Peyer's patch (tissue), 4 donors: ENCODE measurements around the gene FGFRL1.

Experiments
- POLR2A ChIP-seq, 2 donors: fragments of 450-650 bp; IDR thresholded peaks; one replicate each; pipeline ENCODE4 v1.5.1; 2017; ENCODE audit warnings: antibody characterized with exemption in 2 of 2, mild to moderate bottlenecking in 2 of 2, moderate library complexity in 2 of 2
- TF ChIP-seq, protein P1 (sequence below), 6 experiments: fragments of 450-650 bp in 4 of 6; fragments of 200-600 bp in 2 of 6; sonication (generic) in 1 of 6; IDR thresholded peaks; one replicate each; pipeline ENCODE4 v1.5.1; 2017 to 2019; ENCODE audit warnings: antibody characterized with exemption in 6 of 6, mild to moderate bottlenecking in 3 of 6, moderate library complexity in 1 of 6

DNA sequence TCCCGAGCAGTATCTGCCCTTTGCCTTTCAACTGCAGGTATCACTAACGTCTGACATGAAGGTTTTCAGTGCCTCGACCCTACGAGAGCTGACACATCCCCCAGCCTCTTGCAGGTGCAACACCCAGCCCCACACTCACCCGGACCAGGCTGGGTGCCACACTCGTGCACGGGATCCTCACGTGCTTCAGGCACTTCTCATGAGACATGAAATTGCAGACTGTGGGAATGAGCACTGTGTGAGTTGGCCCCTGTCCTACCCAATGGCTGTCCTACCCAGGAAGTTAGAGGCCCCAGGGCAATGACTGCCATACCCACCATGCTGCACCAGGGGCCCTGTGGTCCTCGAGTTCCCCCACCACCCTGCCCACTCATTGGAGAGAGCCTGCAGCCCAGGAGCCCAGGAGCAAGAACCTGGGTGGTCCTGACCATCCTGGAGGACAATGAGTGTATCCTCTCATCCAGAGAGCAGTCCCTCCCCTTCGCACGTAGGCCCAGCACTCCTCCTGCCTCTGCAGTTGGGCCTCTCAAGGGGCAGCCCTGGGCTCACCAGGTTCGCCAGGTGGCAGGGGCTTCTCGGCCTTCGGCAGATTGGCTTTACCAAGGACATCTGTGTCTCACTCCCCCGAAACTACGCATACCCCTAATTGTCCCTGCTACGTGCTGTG lies 40.4 kb upstream of the FGFRL1 start:
- TF ChIP-seq, protein P1, sequence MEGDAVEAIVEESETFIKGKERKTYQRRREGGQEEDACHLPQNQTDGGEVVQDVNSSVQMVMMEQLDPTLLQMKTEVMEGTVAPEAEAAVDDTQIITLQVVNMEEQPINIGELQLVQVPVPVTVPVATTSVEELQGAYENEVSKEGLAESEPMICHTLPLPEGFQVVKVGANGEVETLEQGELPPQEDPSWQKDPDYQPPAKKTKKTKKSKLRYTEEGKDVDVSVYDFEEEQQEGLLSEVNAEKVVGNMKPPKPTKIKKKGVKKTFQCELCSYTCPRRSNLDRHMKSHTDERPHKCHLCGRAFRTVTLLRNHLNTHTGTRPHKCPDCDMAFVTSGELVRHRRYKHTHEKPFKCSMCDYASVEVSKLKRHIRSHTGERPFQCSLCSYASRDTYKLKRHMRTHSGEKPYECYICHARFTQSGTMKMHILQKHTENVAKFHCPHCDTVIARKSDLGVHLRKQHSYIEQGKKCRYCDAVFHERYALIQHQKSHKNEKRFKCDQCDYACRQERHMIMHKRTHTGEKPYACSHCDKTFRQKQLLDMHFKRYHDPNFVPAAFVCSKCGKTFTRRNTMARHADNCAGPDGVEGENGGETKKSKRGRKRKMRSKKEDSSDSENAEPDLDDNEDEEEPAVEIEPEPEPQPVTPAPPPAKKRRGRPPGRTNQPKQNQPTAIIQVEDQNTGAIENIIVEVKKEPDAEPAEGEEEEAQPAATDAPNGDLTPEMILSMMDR (IDR thresholded peaks at IDR 0.05): no peak
- TF ChIP-seq POLR2A (IDR thresholded peaks at IDR 0.05): no peak
